NCI-H2029 (cell line): ENCODE results near the gene CYYR1.
"Not testable (repeated sequence)": the region's sequence is repeated elsewhere in the genome, so short reads cannot be mapped to it uniquely, and the experiment has no call there.

ENCODE experiments used
- DNase-seq: peaks from one replicate; lab custom pipeline; 2025; lab: John Stamatoyannopoulos, UW

Gene CYYR1

DNA sequence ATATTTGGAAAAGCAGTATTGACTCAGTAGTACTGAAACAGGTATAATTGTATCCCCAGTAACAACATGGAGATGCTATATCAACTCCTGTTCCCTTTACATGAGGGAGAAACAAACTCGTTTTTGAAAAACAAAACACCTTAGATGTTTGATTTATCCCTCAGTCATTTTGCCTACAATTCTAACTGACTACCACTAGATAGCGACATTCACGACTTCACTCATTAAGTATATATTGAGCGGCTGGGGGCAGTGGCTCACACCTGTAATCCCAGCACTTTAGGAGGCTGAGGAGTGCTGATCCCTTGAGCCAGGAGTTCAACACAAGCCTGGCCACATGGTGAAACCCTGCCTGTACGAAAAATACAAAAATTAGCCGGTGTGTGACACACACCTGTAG lies 83.3 kb downstream of the CYYR1 start:
- no peak for DNase-seq

DNA sequence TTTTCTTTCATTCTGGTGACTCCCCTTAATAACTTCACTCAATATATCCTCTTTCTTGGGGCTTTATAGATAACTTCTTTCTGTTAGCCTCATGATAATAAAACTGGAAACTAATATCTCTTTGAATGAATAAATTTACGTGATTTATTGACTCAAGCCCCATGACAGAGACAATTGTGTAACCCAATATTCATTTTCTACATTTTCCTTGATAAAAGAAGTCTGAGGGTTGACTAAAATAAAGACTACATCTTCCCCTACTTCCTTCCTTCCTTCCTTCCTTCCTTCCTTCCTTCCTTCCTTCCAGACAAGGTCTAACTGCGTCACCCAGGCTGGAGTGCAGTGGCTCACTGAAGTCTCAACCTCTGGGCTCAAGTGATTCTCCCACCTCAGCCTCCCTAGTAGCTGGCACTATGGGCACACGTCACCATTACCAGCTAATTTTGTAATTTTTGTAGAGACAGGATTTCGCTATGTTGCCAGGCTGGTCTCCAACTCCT lies 85.1 kb downstream of the CYYR1 start:
- DNase-seq: no peak

DNA sequence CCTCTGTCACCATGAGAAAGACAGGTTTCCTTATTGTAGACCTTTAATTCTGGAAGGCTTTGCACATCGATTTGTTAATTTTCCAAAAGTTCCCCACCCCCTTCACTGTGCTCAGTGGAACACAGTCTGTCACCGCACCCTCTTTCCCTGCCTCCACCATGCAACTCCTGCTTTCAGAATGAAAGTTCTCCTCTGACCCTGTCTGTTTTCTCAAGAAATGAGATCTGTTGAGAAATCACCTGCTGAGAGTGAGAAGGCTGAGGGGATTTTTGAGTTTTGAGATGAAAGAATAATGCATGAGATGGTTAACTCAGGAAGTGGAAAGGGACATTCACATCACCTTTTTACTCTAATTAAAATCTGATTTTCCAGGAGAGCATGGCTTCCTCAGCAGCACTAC lies 99.6 kb downstream of the CYYR1 start:
- no peak for DNase-seq

DNA sequence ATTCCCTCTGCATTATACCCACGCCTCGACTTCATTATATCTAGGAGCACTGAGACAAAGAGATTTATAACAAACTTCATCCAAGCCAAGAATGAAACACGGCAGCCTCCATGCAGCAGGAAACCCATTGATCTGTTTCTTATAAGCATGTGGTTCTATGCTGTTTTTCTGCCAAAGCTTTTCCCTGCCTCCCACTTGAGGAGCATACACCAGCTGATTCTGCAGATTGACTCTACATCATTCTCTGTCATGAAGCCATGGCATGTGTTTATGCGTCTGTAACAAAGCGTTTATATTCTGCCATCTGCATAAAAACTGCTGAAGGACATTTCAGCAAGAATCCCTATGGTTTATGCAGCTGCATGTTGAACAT lies 102.0 kb downstream of the CYYR1 start:
- no peak for DNase-seq

DNA sequence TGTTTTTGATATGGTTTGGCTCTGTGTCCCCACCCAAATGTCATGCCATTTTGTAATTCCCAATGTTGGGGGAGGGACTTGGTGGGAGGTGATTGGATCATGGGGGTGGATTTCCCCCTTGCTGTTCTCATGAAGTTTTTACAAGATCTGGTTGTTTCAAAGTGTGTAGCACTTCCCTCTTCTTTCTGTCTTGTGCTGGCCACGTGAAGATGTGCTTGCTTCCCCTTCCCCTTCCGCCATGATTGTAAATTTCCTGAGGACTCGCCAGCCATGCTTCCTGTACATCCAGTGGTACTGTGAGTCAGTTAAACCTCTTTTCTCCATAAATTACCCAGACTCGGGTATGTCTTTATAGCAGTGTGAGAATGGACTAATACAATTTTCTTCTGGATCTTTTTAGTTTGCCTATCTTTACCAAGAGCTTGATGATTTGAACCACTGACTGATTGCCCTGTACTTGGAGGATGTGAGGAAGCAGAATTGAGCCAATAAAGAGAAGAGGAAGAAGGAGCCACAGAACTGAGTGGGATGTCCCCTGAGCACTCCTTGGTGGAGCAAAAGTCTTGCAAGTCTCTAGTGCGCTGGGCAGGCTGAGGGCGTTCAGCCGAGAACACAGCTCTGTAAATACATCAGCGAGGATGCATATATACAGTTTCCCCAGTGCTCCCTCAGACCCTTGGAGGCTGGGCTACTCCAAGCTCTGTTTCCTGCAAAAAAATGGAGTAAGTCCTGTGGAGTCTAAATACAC lies 102.6 kb downstream of the CYYR1 start:
- no peak for DNase-seq

DNA sequence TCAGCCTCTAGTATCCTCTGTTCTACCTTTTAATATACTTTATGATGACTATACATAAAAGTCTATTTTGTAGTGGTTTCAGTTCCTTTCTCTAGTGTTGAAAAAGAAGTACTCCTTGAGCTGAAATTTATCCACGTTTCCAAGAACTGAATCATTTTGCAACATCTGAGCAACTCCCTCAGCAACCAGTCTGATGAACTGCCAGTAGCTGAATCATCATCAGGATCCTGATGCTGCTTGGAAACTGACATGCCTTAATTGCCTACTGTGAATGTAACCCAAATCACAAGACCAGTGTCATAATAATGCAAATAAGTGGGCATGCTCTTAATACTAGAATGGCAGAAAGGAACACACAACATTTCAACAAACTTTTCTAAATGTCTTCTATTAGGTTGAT lies 103.3 kb downstream of the CYYR1 start:
- no peak for DNase-seq

DNA sequence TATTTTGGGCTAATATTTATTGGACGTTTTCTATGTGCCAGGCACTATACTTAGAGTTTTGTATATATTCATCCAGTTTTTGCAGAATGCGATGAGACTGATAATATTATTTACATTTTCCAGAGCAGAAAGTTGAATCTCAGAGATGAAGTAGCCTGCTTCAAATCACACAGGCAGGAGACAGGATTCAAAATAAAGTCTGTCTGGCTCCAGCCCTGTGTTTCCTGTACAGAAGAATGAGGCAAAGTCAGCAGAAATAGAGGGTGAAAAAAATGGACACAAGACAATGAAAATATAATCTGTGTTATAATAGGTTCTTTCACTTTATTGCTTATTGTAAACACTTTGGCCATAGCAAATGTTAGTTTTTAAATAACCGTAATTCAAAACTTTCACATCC lies 107.2 kb downstream of the CYYR1 start:
- no peak for DNase-seq

DNA sequence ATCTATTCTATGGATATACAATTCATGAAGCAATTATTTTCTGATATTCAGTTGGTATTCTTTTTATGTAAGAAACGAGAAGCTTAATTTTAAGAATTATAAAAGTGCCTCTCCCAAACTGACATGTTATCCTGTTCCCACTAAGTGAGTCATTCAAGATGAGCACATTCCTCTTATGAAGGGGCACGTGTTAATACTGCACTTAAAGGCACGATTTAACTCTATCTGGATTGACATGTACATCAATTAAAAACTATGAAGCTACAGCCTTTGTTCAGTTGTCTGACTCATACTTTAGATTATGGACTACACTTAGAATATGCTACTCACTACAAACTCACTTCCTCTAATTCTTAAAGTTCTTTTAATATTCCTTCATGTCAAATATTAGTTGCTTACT lies 111.6 kb downstream of the CYYR1 start:
- no peak for DNase-seq

DNA sequence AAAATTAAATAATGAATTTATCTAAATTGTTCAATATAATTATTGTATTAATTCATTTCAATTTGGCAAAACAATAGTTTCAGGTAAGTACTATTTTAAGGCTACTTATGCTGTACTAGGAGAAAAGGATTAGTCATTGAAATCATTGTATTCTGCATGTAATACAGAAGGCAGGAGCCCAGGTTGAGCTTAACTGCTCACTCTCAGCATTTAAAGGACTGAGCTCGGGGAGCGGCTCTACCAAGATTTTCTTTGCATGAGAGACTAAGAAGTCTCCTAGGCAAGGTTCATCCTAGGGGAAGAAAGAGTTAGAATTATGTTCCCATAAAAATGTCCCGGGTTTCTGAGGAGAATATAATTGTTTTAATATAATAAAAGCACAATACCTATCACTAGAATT lies 112.5 kb downstream of the CYYR1 start:
- DNase-seq: no peak

DNA sequence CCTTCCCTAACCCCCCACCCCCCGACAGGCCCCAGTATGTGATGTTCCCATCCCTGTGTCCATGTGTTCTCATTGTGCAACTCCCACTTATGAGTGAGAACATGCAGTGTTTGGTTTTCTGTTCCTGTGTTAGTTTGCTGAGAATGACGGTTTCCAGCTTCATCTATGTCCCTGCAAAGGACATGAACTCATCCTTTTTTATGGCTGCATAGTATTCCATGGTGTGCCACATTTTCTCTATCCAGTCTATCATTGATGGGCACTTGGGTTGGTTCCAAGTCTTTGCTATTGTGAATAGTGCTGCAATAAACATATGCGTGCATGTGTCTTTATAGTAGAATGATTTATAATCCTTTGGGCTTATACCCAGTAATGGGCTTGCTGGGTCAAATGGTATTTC lies 114.2 kb downstream of the CYYR1 start:
- DNase-seq: not testable (repeated sequence)

DNA sequence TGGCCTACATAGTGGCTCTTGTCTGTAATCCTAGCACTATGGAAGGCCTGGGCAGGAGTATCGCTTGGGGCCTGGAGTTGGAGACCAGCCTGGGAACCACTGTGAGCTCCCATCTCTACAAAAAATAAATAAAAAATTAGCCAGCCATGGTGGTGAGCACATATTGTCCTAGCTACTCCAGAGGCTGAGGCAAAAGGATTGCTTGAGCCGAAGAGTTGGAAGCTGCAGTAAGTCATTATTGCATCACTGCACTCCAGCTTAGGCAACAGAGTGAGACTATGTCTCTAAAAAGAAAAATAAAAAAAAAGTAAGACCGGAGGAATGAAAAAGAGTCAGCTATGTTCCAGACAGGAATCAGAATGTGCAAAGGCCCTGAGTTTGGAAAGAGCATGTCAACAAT lies 115.3 kb downstream of the CYYR1 start:
- no peak for DNase-seq

DNA sequence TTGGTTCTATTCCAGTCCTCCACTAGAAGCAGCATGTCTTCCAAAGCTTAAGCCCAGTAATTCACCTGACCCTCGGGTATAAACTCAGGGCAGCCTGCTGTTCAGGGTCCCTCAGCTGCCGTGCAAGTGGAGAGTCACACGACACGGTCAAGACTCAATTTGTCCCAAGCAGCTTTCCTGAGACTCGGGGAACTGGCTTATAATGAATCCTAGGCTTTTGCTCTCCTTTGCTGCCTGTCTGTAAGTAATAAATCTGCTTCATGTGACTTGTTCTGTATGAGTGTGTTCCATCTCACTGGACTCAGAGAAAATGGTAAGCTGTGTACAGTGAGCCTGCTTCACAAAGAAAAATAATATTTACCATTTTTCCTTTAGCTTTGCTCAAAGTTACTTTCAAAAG lies 119.8 kb downstream of the CYYR1 start:
- DNase-seq: no peak

DNA sequence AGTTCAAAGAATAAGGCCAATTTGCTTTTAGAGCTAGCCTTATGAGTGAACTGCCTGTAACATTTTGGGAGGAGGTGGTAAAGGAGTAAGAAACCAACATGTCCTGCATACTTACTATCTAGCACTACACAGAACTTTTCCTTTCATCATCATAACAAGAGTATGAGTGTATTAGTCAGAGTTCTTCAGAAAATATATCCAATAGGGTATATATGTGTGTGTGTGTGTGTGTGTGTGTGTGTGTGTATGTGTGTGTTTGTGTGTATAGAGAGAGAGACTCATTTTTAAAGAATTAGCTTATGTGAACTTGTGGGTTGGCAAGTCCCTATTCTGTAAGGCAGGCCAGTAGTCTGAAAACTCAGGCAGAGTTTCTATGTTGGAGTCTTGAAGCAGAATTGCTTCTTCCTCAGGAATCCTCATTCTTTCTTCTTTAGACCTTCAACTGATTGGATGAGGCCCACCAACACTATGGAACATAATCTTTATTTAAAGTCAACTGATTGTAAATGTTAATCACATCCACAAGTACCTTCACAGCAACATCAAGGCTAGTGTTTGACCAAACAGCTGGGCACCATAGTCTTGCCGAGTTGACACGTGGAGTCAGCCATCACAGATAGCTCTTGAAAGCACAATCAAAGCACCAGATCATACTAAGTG lies 121.9 kb downstream of the CYYR1 start:
- no peak for DNase-seq

DNA sequence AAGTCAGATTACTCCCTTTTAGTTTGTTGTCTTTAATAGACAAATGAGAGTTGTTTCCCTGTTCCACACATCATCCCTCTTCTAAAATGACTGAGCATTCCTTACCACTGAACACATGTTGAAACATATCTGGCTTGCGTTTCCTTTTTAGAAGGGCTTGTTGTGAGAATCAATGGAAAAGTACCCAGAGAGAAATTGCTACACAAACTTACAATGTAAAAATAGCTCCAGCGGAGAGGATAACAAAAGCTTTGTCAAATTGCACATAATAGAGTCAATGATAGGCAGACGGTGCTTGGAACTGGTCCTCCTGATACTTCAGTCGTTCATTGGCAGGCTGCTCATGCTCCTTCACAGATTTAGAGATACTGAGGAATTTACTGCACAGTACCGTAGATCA lies 123.9 kb downstream of the CYYR1 start:
- no peak for DNase-seq

DNA sequence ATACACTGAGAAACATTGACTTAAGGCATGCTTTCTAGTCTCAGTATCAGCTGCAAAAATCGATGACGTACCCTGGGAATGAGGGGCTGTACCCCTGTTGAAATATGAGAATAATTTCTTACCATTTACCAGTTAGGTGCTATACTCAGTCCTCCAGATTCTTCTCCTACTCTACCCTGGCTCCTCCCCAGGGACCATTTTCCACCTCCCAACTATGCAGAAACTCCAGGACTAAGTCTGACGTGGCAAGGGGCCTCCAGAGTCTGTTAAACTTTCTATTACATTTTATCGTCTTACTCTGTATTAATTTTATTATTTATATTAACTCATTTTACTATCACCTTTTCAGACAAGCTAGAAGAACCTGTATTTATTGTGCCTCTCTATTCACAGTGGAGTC lies 124.3 kb downstream of the CYYR1 start:
- no peak for DNase-seq

DNA sequence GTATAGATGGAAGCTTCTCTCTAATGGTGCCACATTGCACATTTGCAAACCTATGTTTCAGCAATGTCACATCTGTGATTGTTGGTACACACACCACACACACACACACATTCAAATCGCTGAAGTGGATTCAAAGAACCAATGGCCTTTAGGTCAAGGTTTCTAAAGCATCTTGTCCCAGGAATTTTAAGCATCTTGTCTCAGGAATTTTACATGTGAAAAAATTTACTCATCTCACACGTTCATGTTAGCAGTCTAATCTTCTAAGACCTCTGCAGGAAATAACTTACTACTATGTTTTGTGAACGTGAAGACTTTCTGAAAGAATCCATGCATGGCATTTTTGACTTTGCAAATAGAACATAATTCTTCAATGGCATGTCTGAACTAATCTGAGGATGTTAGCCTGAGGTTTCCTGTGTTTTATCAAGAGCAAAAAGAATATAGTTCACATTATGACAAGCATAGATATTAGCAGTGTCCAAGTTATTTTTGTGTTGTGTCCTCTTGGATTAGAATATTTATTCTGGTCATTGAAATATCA lies 125.1 kb downstream of the CYYR1 start:
- no peak for DNase-seq

DNA sequence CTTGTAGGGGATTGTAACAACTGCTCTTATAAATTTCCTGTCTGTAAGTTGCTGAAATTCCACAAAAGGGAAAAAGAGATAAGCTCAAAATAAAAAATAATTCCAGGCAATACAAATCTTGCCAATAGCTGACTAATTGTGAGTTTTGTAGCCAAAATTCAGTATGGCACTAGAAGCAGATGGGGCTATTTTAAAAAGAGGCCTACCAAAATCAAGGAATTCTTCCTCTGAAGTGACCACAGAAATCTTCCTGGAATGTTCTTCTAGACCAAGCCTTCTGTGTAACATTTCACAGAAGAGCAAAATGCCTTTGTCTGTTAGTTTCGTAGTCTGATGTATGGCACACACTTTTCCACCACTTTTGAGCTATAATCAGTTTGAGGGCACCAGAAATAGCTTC lies 127.6 kb downstream of the CYYR1 start:
- DNase-seq: no peak

DNA sequence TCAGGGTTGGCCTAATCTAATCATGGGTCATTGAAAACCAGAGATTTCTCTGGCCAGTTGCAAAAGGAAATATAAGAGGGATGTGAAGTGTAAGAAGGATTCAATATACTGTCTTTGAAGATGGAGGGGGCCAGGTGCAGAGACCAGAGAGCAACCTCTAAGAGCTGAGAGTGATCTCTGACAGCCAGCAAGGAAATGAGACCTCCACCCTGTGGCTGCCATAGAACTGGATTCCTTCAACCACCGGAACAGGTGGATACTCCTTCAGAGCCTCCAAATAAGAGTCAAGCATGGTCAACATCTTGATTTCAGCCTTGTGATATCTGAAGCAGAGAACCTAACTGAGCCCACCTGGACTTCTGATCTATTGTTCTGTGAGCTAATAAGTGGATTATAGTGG lies 128.4 kb downstream of the CYYR1 start:
- DNase-seq: no peak

DNA sequence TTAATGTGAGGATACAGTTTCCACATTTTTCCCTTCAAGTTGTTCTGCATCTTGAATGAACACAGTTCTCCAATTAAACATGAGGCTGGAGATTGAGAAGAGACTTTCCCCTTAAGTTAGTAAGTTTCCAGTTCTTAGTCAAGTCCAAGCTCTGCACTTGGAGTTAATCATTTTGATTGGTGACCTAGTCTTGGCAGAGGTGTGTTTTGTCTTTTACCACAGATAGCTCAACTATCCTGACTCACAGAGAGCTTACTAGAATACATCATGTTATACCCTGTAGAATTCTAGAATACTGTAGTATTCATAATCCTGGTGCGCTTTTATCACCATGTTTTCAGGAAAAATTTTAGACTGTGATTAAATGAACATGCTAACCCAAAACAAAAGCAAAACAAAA lies 129.2 kb downstream of the CYYR1 start:
- no peak for DNase-seq

DNA sequence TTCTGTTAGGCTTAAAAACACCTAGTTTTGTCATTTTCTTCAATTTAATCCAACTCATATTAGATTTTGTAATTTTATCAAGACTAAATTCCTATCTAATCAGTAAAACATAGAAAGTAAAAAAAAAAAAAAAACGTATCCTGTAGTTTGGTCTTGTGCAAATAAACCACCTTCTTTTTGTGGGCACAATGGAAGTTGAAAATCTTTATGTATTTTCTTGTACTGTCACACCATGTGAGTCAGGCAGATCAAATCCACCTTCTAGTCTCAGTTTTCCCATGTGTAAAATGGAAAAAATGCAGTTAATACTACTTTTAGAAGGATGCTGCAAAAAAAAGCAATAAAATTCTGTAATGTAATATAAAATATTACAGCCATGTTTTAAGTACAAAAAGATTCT lies 129.8 kb downstream of the CYYR1 start:
- DNase-seq: no peak

DNA sequence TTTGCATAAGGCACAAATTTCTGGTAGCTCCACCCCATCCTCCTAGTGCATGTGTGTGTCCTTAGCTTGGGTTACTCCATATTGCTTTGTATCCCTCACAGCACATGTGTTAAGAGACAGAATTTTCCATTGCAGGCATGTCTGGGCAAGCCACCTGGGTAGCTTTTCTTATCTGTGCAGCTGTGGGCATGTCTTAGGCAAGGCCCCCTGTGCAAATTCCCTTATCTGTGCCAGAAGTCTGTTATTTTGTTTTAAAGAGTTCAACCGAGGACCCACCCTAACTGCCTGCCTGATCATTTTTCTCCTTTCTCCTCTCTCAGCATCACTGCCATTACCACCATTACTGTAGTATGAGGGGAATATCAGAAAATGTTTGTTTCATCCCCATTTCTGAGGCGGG lies 131.9 kb downstream of the CYYR1 start:
- no peak for DNase-seq

DNA sequence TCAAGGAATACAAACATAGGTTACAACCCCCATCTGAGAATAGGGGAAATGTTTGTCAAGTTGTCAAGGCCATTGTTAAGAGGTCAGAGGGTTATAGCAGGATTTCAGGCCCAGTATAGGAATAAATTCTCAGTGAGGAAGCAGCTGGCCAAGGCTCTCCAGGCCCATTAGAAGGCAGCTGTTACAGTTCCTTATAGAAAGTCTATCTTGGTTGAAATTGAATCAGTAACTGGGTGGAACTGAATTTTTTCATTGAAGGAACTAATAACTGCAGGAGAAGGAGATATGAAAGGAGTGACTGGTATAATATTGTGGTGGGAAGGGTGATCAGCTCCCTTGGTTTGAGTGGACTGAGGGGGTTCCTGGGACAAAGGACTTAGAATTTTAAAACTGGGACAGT lies 134.1 kb downstream of the CYYR1 start:
- no peak for DNase-seq

DNA sequence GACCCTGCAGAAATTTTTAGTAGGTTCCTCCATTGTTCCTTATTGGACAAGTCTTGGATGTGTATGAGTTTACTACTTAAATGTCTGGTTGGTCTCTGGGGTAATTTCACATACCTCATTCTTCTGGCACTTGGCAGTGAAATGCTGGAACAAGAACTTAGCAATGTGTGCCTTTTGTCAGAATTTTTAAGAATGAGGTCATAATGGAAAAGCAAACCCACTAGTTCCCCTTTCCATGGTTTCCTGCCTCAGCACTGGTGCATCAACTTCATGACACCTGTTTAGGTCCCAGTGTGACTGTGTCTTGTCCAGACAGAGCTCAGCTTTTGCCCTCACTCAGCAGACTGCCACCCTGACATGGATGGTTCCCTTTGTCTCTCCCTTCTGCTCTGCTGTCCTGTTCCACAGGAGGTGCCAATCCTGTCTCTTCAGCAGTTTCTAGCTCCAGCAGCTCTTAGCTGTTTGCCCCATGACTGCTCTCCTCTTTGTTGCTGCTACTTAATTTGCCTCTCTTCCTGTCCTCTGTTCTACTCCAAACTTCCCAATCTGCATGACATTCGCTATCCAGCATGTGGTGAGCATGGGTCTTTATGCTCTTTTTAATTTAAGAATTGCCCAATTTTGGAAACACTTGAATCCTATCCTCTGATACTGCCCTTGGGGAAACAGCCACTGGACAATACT lies 135.6 kb downstream of the CYYR1 start:
- DNase-seq: no peak
